WI38 (cell line): Measurements from ENCODE around the gene C16orf87.
A peak's percentile ranks its signal among the peaks of the same experiment; 100 is the strongest.
"Not testable (repeated sequence)": the region's sequence is repeated elsewhere in the genome, so short reads cannot be mapped to it uniquely, and the experiment has no call there.

Experiments
- H3K4me3 ChIP-seq: 2 replicates; pipeline ENCODE4 v1.5.1; 2011; ENCODE audit warnings: low read depth, mild to moderate bottlenecking, control low read depth, low read length
- TF ChIP-seq, protein P1 (sequence below): IDR thresholded peaks from 2 replicates; pipeline ENCODE4 v1.5.1; 2012; ENCODE audit warnings: low read depth, mild to moderate bottlenecking, control low read depth, low read length

Gene C16orf87

GRCh38 chr16:46830902-46831647, at the start of gene C16orf87:
TSS of gene C16orf87 (minus strand) at chr16:46831180. CDS start at chr16:46831149, 31 bp downstream.
- TF ChIP-seq, protein P1, sequence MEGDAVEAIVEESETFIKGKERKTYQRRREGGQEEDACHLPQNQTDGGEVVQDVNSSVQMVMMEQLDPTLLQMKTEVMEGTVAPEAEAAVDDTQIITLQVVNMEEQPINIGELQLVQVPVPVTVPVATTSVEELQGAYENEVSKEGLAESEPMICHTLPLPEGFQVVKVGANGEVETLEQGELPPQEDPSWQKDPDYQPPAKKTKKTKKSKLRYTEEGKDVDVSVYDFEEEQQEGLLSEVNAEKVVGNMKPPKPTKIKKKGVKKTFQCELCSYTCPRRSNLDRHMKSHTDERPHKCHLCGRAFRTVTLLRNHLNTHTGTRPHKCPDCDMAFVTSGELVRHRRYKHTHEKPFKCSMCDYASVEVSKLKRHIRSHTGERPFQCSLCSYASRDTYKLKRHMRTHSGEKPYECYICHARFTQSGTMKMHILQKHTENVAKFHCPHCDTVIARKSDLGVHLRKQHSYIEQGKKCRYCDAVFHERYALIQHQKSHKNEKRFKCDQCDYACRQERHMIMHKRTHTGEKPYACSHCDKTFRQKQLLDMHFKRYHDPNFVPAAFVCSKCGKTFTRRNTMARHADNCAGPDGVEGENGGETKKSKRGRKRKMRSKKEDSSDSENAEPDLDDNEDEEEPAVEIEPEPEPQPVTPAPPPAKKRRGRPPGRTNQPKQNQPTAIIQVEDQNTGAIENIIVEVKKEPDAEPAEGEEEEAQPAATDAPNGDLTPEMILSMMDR: no peak
- peak within 1 kb of the TSS; percentile 75 for H3K4me3 ChIP-seq

DNA sequence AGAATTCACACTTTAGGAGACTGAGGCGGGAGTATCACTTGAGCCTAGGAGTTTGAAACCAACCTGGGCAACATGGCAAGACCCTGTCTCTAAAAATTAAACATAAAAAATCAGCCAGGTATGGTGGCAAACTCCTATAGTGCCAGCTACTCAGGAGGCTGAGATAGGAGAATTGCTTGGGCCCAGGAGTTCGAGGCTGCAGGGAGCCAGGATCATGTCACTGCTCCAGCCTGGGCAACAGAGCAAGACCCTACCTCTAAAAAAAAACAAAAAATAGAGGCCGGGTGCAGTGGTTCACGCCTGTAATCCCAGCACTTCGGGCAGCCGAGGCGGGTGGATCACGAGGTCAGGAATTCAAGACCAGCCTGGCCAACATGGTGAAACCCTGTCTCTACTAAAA, 44.3 kb upstream of the C16orf87 start:
- H3K4me3 ChIP-seq: no peak overlapping the region
- TF ChIP-seq, protein P1: no peak

GRCh38 chr16:46873201-46873600, 42.2 kb upstream of the C16orf87 start:
- TF ChIP-seq, protein P1: no peak

DNA sequence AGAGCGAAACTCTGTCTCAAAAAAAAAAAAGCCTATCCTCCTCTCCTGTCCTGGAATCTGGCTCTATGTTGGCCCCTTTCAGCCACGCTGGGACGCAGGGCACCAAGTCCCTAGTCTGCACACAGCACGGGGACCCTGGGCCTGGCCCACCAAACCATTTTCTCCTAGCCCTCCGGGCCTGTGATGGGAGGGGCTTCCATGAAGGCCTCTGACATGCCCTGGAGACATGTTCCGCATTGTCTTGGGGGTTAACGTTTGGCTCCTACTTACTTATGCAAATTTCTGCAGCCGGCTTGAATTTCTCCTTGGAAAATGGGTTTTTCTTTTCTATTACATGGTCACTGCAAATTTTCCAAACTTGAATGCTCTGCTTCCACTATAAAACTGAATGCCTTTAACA, 40.6 kb upstream of the C16orf87 start:
- no peak overlapping the region for H3K4me3 ChIP-seq
- TF ChIP-seq, protein P1: no peak

More at GRCh38 chr16:46873201-46873600, 42.2 kb upstream of the C16orf87 start:
- no peak overlapping the region for H3K4me3 ChIP-seq

GRCh38 chr16:46868891-46869290, 37.9 kb upstream of the C16orf87 start:
- H3K4me3 ChIP-seq: not testable (repeated sequence)

DNA sequence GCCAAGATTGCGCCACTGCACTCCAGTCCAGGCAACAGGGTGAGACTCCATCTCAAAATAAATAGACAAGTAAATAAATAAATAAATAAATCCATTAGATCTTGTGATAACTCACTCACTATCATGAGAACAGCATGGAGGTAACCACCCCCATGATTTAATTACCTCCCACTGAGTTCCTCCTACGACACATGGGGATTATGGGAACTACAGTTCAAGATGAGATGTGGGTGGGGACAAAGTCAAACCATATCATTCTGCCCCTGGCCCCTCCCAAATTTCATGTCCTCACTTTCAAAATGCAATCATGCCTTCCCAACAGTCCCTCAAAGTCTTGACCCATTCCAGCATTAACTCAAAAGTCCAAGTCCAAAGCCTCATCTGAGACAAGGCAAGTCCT, 36.5 kb upstream of the C16orf87 start:
- not testable (repeated sequence) for H3K4me3 ChIP-seq

- H3K4me3 ChIP-seq: no peak overlapping the region
- TF ChIP-seq, protein P1: no peak
These were observed 35.3 kb upstream of the C16orf87 start for GRCh38 chr16:46866286-46866685.

GRCh38 chr16:46862555-46863447, 31.8 kb upstream of the C16orf87 start:
- no peak overlapping the region for H3K4me3 ChIP-seq
- TF ChIP-seq, protein P1: no peak
